Transverse colon (tissue), 3 donors: ENCODE measurements around the gene GPR17.

Experiments
- EP300 ChIP-seq: sonication (generic); formaldehyde crosslinking; IDR thresholded peaks from one replicate; pipeline ENCODE4 v1.6.1; 2017; ENCODE audit warnings: antibody characterized with exemption, low read depth
- TF ChIP-seq, protein P1 (sequence below), 5 experiments: fragments of 200-600 bp in 3 of 5; fragments of 450-650 bp in 2 of 5; sonication (generic) in 3 of 5; IDR thresholded peaks; 1 replicate in 2 of 5; 2 replicates in 3 of 5; pipeline ENCODE4 v1.5.1; 2016 to 2017; ENCODE audit warnings: antibody characterized with exemption in 5 of 5, inconsistent platforms in 3 of 5, mild to moderate bottlenecking in 2 of 5, moderate library complexity in 1 of 5

DNA sequence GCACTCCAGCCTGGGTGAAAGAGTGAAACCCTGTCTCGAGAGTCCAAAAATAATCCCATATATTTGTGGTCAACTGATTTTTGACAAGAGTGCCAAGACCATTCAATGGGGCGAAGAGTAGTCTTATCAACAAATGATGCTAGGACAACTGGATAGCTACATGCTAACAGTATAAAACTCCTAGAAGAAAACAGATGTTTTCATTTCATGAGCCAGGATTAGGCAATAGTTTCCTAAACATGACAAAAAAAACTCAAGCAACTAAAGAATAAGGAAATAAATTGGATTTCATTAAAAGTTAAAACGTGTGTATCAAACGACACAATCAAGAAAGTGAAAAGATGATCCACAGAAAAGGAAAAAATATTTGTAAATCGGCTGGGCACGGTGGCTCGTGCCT, 23.1 kb downstream of the GPR17 start:
- TF ChIP-seq EP300, result no peak
- TF ChIP-seq, protein P1, sequence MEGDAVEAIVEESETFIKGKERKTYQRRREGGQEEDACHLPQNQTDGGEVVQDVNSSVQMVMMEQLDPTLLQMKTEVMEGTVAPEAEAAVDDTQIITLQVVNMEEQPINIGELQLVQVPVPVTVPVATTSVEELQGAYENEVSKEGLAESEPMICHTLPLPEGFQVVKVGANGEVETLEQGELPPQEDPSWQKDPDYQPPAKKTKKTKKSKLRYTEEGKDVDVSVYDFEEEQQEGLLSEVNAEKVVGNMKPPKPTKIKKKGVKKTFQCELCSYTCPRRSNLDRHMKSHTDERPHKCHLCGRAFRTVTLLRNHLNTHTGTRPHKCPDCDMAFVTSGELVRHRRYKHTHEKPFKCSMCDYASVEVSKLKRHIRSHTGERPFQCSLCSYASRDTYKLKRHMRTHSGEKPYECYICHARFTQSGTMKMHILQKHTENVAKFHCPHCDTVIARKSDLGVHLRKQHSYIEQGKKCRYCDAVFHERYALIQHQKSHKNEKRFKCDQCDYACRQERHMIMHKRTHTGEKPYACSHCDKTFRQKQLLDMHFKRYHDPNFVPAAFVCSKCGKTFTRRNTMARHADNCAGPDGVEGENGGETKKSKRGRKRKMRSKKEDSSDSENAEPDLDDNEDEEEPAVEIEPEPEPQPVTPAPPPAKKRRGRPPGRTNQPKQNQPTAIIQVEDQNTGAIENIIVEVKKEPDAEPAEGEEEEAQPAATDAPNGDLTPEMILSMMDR (IDR thresholded peaks at IDR 0.05), result no peak
